ENCODE results near the gene TRIM17.

DNA sequence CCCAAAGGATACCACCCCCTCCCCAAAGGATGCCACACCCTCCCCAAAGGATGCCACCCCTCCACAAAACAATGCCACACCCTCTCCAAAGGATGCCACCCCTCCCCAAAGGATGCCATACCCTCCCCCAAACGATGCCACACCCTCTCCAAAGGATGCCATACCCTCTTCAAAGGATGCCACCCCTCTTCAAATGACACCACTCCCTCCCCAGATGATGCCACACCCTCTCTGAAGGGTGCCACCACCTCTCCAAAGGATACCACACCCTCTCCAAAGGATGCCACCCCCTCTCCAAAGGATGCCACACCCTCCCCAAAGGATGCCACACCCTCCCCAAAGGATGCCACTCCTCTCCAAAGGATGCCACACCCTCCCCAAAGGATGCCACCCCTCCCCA is 21.6 kb upstream of the TRIM17 start:
- no peak for TF ChIP-seq CTCF (IDR thresholded peaks at IDR 0.05)
- TF ChIP-seq POLR2A (IDR thresholded peaks at IDR 0.05) = no peak
- no peak for TF ChIP-seq POLR2AphosphoS5 (IDR thresholded peaks at IDR 0.05)
